Hematopoietic multipotent progenitor cell treated with erythropoietin and hydrocortisone succinate and interleukin-3 and kit ligand, for 17 days (in vitro differentiated cells): ENCODE results near the gene MBNL3.

Experiments used
- DNase-seq: peaks from one replicate; pipeline ENCODE4 v3.0.0-alpha.2; 2015; ENCODE audit warnings: low spot score

Gene MBNL3

DNA sequence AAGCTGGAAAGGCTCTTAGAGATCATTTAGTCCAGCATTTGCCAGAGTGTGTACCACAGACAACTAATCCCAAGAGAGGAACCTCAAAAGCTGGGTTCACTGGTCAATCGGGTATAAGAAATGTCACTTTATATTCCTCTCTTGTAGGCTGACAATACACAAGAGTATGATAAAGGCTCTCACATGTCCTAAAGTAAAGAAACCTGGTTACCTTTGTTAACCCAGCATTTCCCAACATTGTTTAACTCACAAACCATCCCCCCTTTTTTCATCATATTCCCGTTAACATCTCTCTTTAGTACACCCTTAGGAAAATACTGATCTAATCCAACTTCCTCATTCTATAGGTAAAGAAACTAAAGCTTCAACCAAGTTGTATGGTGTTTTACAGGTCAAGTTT lies 74.4 kb downstream of the MBNL3 start:
- DNase-seq = no peak

DNA sequence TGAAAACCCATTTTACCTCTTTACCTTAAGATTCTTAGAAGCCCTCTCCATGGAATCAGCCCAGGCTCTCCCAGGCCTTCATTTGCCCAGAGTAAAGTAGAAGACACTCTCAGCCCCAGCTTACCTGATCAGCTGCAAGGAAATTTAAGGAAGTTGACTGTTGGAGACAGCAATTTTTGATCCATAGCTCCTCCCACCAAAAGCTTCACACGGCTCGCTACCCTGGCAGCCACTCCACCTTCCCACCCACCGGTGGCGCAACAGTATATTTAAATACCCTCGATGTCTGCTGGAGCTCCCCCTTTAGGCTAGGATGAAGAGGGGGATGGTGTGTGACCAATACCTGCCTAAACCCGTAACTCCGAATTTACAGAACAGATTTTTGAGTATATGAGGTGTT lies 75.4 kb downstream of the MBNL3 start:
- DNase-seq = no peak

DNA sequence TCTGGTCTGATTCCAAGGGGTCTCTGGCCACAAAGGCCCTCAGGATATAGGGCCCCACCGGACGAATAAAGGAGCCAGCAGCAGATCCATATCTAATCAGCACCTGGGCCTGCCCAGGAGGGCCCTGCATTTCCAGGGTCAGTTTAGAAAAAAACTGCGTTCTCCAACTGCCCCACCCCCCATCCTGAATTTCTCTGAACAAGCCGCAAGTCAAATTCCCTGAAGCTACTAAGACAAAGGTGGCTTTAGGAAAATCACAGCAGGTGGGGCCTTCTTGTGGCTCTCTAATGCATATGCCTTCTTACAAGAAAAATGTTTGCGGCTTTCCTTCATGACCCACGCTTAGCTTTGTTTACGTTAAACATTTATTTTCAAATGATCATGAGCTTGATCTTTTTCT lies 76.6 kb downstream of the MBNL3 start:
- DNase-seq = no peak

DNA sequence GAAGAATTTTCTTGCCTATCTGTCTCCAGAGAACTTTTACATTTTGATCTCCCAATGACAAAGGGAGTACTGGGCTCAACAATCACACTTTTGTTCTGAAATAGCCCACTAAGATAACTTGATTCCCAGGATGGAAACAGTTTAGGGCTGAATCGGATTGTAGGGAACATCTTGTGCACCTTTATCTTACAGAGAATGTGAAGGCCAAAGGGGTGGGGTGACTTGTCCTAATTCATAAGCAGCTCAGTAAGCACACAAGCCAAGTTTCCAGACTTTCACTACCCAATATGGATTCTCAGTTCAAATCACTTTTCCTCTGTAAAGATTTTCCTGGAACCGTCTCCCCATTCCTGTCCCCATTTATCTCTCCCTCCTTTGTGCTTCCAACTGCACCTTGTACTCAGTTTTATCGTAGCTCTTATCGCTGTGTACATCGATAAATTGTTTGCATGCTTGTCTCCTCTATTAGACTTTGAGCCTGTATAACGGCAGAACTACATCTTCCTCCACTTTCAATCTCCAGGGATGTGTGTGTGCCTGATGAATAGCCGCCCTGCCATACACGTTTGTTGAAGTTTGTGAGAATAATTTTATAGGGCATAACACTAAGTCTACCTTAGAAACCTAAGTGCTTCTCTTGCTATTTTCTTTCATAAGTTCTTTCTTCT lies 77.4 kb downstream of the MBNL3 start:
- no peak for DNase-seq

DNA sequence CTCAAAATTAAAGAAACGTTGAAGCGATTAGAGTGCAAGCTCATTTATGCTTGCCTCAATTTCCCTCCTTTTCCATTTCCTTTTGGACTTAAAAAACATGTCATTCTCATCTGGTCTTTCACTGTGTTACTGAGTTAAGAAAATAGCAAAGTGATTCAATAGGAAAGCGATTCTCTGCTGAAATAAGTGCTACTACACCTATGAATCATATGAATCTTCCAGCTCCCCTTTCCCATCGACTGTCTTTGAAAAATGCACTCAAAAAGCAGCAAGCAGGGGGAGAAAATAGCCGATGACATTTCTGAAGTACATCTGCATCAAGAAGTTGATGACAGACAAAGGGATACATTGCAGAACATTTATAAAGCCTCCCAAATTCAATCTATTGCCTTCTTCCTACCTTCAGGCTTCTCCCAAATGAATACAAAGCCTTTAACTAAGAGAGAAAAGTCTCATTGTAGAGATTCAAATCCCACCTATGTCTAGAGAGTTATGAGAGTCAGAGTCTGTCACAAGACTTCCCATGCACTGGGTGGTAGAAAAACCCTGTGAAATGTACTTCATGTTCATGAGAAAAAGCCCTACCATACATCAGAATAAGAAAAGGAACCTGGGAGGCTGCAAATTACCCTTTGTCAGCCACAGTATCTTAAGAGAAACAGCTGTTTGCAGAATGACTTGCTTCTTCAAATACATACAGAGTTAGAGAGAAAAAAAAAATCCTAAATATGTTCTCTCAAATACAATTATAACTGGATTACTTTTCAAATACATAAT lies 78.9 kb downstream of the MBNL3 start:
- DNase-seq = no peak

DNA sequence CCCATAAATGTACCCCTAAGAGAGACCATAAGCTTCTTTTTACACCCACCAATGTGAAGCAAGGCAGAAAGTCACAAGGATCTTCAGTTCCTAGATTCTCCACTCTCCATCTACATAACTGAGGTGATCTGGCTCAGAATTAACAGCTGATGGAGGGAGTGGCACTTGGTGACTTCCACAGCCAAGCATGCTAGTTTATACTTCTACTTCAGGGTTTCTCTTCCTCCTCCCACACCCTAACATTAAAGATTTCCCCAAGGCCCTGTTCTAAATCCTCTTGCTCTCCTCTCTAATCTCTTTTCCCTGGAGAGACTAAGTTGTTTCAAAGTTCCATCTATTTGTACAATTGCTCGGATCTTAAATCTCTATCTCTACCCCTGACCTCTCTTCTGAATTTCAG lies 81.1 kb downstream of the MBNL3 start:
- no peak for DNase-seq

DNA sequence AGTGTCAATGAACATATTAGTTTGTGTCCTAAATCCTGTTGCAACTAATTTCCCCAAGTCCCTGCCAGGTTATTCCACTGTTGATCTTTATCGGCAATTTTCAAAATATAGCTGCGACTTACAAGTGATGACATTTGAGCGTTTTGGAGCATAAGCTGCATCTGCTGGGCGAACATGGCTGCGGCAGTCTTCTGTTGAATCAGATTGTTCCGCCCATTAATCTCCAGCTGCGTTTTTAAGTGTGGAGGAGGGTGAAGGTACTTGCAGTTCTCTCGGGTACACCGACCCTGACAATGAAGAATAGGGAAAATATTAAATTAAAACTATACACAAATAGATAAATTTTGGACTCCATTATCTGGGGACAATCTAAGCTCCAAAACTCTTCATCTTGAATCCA lies 82.7 kb downstream of the MBNL3 start:
- DNase-seq = no peak

DNA sequence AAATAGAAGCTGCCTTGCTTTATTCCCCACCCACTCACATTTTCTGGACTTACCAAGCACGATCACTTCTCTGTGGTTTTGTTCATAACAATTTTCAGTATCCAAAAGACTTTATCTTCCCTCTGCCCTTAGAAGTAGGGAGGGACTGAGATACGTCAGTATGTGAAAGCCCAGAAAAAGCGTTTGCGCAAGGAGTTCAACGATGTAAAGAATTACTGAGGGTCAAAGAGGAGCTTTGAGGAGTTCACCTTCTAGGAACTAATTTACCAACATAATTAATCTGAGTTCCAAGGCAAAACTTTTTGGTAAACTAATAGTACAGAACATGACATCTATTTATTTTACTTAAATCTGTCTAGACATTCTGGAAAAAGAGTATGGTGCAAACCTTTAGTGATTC lies 84.6 kb downstream of the MBNL3 start:
- DNase-seq = no peak

DNA sequence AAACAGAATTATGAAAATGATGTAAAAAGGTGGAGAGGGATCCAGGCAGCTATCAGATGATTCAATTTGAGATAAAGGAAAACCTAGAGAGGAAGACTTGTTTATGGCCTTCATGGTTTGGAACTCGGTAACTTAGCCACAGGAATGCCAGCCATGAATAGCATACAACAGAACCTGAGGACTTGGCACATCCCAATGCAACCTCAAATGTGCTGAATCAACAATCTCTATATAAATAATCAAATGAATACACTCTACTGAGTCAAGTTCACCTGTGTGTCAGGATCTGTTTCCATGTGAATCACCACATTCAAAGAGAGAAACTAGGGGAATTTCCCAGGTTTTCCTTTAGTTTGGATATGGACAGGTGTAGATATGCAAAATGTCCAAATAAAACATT lies 86.9 kb downstream of the MBNL3 start:
- no peak for DNase-seq

DNA sequence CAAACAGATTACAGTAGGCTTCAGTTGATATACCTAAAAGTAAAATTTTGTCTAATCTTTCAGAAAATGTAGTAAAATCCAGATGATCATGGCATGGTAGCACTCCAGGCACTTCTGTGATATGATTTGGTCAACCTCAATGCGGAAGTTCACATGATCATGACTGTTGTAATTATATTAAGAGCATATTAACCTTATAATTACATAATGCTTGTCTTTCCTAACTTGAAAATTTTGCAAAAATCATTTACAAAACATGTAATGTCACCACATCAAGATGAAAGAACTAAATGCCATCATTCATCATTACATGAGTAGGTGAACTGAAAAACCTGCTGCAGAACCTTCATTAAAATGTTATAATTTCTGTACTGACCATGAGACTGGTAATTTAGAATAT lies 88.1 kb downstream of the MBNL3 start:
- no peak for DNase-seq

DNA sequence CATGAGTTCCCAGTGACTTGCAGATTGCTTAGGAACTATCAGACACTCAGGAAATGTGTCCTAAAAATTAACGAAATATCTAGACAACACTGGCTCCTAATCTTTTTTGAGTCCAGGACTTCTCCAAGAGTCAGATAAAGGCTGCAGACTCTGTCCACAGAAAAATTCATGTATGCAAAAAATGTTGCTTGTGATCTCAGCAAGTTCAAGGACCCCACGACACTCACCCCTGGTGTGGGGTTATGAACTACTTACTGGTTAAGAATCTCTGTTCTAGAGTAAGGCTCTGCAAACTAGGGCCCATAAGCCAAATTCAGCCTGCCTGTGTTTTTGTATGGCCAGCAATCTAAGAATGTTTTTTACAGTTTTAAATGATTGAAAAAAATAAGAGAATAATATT lies 93.2 kb downstream of the MBNL3 start:
- DNase-seq = no peak

DNA sequence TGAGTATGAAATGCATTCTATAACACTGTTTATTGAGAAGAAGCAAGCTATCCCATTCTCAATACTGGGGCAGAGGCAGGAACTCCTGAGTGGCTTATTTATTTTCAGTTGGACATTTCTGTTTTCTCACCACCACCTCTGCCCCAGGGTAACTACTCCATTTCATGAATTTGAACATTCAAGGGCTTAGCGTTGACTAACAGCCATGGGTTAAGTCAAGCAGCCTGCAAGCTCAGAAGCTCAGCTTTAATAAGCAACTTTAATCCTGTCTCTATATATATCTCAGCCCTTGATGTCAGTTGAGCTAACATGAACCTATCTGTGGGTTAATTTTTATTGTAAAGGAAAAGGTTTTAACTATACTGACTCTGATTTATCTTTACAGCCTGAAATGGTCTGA lies 93.8 kb downstream of the MBNL3 start:
- no peak for DNase-seq

DNA sequence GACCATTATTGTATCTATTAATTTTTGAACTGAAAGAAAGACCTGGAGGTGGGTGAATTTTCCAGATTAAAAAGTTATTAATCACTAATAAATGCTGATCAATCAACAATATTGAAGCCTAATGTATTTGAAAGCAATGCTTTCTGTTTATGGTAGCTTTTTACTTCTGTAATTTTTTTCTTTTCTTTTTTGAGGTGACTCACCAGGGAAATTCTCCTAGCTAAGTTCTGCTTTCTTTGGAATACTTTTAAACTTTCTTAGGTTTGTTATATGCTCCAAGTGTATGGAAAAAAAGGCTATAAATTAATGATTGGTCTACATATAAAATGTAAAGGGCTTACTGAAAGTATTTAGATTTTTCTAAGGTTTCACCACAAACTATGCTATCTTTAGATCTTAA lies 94.2 kb downstream of the MBNL3 start:
- DNase-seq = no peak

DNA sequence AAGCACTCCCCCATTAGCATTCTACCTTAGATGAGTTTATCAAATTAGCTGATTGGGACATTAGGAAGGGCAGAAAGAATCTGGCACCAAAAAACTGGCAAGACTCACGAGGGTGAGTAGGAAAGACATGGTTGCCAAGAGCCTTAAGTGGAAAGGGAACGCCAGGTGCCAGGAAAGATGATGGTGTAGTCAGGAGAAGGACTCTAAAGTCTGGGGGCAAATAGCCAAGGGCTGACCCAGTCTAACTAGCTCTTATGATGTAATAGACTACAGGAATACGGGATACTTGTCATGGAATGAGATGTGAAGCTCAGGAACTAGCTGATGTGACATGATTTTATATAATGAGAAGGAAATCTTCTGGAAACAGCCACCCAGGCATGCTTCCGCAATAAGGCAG lies 94.8 kb downstream of the MBNL3 start:
- DNase-seq = no peak

DNA sequence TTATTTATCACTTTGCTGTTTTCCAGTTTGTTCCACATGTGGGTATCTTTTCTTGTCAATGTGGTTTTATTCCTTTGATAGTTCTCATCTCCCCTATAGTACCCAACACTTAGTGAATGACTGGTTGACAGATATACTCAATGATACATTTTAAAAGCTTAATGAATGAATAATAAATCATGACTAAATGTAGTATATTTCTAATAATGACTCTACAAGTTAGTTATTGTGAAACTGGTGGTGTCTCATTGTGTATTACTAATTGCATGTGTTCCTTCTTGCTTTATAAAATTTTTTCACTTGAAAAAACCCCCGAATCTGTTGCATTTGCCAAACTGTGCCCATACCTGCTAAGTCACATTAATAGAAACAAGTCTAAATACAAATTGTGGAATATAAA lies 95.4 kb downstream of the MBNL3 start:
- peak; percentile 3 for DNase-seq

DNA sequence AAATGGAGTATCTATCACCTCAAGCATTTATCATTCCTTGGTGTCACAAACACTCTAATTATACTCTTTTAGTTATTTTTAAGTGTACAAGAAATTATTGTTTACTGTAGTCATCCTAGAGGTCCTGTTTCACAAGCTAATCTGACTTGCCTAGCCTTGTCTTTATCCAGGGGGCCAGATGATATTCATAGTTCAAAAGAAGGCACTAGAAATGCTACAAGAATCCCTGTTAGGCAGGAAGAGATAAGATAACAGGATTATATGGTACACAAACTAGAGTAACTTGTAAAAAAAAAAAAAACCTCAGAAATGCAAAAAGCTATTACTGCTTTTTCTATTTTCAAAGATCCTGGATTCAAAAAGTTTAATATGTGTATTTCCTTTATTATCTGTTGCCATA lies 95.8 kb downstream of the MBNL3 start:
- DNase-seq = no peak

DNA sequence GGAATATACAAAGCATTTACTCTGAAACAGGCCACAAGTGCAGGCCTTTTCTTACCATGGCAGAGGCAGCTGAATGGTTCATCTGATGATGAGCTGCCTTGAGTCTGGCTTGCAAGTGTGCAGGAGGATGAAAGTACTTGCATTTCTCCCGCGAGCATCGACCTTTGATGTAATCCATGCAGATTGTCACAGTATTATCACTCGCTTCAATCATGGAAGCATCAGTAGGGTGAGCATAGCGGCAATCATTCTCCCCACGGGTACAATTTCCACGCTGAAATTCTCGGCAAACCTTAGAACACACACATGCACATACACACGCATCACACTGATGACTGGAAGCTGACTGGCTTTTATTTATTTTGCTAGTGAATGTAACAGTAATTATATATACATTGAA lies 98.0 kb downstream of the MBNL3 start:
- DNase-seq = no peak

DNA sequence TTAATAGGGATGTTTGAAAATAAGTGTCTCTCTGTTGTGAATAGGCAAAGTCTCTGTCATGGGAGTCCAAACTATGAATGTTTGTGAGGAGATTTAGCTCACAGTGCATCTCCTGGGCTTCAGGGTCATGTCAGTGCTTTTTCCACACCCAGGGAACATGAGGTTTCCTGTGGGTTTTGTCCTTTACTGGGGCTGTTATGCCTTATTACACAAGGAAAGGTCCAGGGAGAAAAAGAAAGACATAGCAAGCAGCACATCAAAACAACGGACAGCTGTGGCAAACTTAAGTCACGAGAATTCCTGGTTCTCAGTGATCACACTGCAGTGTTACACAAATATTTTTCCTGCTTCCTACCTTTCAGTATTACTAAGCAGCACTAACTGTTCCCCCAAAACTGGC lies 99.4 kb downstream of the MBNL3 start:
- DNase-seq = no peak

DNA sequence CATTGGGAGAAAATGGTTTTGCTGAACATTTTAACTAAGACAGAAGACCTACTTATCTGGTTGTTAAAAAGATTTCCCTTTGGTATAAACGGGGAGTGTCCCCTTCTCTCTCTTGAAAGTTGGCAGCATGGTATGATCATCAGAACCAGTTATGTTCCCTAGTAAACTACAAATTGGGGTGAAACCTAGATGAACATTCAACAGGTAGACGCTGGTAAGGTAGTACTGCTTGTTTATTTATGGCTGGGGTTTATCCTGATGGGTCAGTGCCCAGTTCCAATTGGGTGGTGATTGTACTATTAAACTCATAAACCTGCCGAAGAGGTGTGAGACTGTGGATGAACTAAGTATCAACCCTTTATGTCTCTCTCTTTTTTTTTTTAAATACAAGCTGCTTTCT lies 100.5 kb downstream of the MBNL3 start:
- DNase-seq = no peak

DNA sequence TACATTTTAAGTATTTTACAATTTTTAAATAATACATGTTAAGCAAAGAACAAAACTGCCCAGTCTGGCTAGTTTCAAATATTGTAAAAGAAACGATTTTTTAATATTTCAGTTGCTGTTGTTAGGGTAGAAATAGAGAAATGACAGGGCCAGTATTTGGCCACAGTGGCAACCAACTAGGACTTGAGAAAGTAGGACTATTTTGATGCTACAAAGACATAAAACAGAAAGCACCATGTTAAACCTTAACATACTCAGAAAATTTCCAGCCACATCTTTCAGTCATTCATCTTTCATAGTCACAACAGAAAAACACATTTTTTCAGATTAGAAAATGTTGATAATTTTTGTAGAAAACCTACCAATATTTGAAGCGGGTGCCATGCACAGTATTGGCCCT lies 104.5 kb downstream of the MBNL3 start:
- DNase-seq = no peak

DNA sequence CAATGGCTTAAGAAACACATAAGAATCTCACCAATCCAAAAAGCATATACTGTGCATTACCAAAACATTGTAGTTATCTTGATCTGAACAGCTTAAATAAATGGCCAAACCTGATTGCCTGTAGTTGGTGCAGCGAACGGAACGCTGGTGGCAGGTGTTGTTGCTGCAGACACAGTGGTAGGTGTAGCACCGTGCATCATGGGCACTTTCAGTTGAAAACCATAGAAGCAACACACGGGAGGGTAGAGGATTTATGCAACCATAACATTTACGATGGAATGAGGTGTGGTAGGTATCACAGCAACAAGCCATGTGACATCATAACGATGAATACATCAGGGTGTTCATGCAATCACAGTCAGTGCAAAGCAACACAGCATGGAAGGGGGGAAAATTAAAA lies 106.8 kb downstream of the MBNL3 start:
- DNase-seq = no peak

DNA sequence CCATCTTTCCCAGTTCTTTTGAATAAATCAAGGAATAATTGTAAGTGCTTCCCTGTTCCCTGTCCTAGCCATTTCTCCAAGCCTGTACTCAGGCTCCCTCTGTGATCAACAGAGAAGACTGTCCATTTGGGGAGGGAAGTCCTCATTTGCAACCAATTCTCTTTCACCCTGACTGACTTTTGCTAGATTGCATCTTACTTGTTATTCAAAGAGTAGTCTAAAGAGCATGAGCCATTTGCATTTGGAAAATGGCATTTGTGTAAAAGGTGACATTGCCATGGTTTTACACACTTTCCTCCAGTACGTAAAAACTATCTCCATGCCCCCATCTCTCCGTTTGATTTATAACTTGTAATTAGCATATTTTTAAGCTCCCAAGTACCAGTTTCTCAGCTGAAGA lies 110.6 kb downstream of the MBNL3 start:
- no peak for DNase-seq

DNA sequence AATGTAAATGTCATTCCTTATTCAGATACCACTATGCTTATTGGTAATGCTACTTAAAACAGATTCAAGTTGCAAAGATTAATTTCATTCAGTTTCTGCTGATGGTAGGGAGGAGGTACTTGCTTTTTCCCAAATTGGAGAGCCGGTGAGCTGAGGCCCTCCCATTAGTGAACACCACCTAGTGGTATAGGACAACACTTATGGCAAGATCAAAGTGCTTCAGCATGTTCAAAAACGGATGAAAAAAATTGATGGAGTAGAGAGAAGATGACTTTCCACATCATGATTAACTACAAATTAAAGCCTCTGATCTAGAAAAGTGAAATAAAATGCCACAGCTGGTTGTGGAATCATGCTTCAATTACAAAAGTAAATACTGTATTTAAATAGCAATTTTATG lies 112.9 kb downstream of the MBNL3 start:
- DNase-seq = no peak

DNA sequence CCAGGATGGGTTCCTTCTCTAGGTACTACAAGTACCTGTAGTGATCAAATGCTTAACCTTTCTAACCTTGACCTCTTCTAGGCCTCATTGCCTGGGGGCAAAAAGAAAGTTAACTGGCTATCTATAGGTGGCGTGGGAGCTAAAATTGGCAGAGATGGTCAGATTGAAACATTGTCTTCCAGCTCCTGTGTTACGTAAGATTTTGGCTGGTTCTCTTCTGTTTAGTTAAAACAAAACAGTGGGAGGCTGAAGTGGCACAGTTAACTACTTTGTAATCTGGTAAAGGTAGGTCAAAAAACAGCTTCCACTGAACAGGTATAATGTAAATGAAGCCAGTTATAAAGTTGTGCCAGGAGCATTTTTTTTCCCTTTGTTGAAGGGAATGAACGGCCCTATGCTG lies 115.2 kb downstream of the MBNL3 start:
- DNase-seq = no peak
